Measurements from ENCODE around the gene RPP25L. TPM values are rescaled to one million over a fixed set of nuclear protein-coding genes. Genes with fewer than 3 reads are reported as not detected.

Gene RPP25L
- total RNA-seq, 1 experiment from 2014 or later, result 17.2 TPM

- no peak overlapping the region for H2AFZ ChIP-seq (ENCODE audit: low read length)
Measured at GRCh38 chr9:34647084-34647403, 35.1 kb upstream of the RPP25L start.

More at GRCh38 chr9:34647084-34647403, 35.1 kb upstream of the RPP25L start:
- Histone ChIP-seq H3K4me2 (ENCODE audit: insufficient read depth, insufficient read length, low read length) (peak overlapping the region; percentile 94), H3K79me1 (ENCODE audit: insufficient read depth, low read depth, low read length, poor library complexity, severe bottlenecking) (no peaks in the 10 kb centered on the region), H4K5ac (ENCODE audit: insufficient read length, low read depth, low read length) (no peak overlapping the region), H3K4ac (ENCODE audit: low read depth, low read length) (no peak overlapping the region), H3K56ac (ENCODE audit: insufficient read length, low read depth, low read length) (no peak overlapping the region), H3K23me2 (ENCODE audit: insufficient read length, low read depth, low read length, poor library complexity, severe bottlenecking) (peaks cover 13% of the 10 kb centered on the region), H3K9me3 (ENCODE audit: control insufficient read depth, low read depth, low read length) (no peaks in the 10 kb centered on the region), H4K20me1 (ENCODE audit: control insufficient read depth, insufficient read depth, insufficient read length) (no peaks in the 10 kb centered on the region), H3T11ph (ENCODE audit: low read length) (no peak overlapping the region), H3K14ac (ENCODE audit: insufficient read depth, low read length) (no peak overlapping the region; the same call in 1 of the 2 replicates), H2BK120ac (ENCODE audit: low read depth, low read length, poor library complexity, severe bottlenecking) (no peak overlapping the region), H3K23ac (ENCODE audit: insufficient read length, low read depth, low read length) (no peak overlapping the region), H3K18ac (ENCODE audit: insufficient read length, low read depth, low read length) (no peak overlapping the region), H3K4me1 (ENCODE audit: insufficient read depth, low read length) (peaks cover 10% of the 10 kb centered on the region; the same call in 1 of the 2 replicates), H3K27ac (ENCODE audit: insufficient read length, low read depth, low read length) (no peak overlapping the region), H3K79me2 (ENCODE audit: insufficient read depth, low read length) (peaks cover 2% of the 10 kb centered on the region; the same call in 1 of the 2 replicates), H2AK5ac (ENCODE audit: insufficient read length, low read length) (no peak overlapping the region), H3K27me3 (ENCODE audit: insufficient read depth, low read length) (no peaks in the 10 kb centered on the region), H4K8ac (replicated peaks; ENCODE audit: insufficient read length, low read depth, low read length) (no peak overlapping the region), H2BK5ac (ENCODE audit: insufficient read length, low read length) (no peak overlapping the region), H4K91ac (ENCODE audit: insufficient read length, low read depth, low read length) (no peak overlapping the region), H3K9ac (ENCODE audit: extremely low read depth, insufficient read length, low read length) (peak overlapping the region; percentile 28), H2BK20ac (ENCODE audit: low read depth, low read length, poor library complexity, severe bottlenecking) (no peak overlapping the region), H2BK15ac (ENCODE audit: low read depth, low read length) (no peak overlapping the region), H2BK12ac (ENCODE audit: insufficient read length, low read depth, low read length) (no peak overlapping the region)
- Mint-ChIP-seq H3K4me3 (peak overlapping the region; percentile 85 to 93), H3K36me3 (ENCODE audit: insufficient read depth in 1 of 3, low read depth in 3 of 3) (peaks cover 17 to 28% (median 24%) of the 10 kb centered on the region in 3 experiments; a peak in 6 of 7 replicates), H3K27me3 (ENCODE audit: low read depth) (no peaks in the 10 kb centered on the region; the same call in 1 of the 2 replicates), H3K9me3 (no peaks in the 10 kb centered on the region), H3K4me1 (peaks cover 35 to 42% of the 10 kb centered on the region in 2 experiments), H3K27ac (peak overlapping the region in 2 of 3 experiments; percentile 40 to 94; a peak in 3 of 7 replicates)
- no CpG with 5 or more reads among the region's 8 CpGs for WGBS (ENCODE audit: extremely low coverage, insufficient read length, low lambda C conversion rate)
- DNase-seq, result no peak
- TF ChIP-seq CTCF (conservative IDR thresholded peaks at IDR 0.05), result no peak
